Ammon's horn (tissue), 1 donor: ENCODE data around the gene HMGCLL1.
A peak's percentile ranks its signal among the peaks of the same experiment; 100 is the strongest.

Source experiments
- DNase-seq: peaks from one replicate; pipeline ENCODE4 v3.0.0-alpha.2; 2016; ENCODE audit warnings: low spot score

HMGCLL1 gene

GRCh38 chr6:55578537-55579363, at the start of gene HMGCLL1:
TSS of gene HMGCLL1 (minus strand) at chr6:55579192. CDS start at chr6:55579055, 137 bp downstream.
- peak; percentile 84 for DNase-seq

DNA sequence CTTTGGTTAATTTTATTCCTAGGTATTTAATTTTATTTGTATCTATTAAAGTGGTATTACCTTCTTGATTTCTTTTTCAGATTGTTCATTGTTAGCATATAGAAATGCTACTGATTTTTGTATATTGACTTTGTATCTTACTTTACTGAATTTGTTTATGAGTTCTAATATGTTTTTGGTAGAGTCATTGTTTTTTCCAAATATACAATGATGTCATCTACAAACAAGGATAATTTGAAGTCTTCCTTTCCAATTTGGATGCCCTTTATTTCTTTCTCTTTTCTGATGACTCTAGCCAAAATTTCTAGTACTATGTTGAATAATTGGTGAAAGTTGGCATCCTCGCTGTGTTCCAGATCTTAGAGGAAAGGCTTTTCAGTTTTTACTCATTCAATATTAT, 43.0 kb upstream of the HMGCLL1 start:
- DNase-seq = no peak

DNA sequence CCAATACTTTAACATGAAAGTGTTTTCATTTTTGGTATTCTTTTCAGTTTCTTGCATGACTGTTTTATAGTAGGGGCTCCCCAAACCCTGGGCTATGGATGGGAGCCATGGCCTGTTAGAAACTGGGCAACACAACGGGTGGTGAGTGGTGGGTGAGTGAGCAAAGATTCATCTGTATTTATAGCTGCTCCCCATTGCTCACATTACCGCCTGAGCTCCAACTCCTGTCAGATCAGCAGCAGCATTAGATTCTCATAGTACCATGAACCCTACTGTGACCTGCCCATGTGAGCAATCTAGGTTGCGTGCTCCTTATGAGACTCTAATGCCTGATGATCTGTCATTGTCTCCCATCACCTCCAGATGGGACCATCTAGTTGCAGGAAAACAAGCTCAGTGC, 42.3 kb upstream of the HMGCLL1 start:
- DNase-seq = no peak

GRCh38 chr6:55617272-55617671, 38.3 kb upstream of the HMGCLL1 start:
- DNase-seq = no peak

GRCh38 chr6:55604021-55604420, 25.0 kb upstream of the HMGCLL1 start:
- DNase-seq = no peak

GRCh38 chr6:55601120-55601519, 22.1 kb upstream of the HMGCLL1 start:
- no peak for DNase-seq

GRCh38 chr6:55594442-55594841, 15.4 kb upstream of the HMGCLL1 start:
- DNase-seq = no peak

- DNase-seq = no peak
These were observed 5.8 kb upstream of the HMGCLL1 start for GRCh38 chr6:55584654-55585354.

- DNase-seq = no peak
These were observed 2.2 kb downstream of the HMGCLL1 start for GRCh38 chr6:55576811-55577210.

DNA sequence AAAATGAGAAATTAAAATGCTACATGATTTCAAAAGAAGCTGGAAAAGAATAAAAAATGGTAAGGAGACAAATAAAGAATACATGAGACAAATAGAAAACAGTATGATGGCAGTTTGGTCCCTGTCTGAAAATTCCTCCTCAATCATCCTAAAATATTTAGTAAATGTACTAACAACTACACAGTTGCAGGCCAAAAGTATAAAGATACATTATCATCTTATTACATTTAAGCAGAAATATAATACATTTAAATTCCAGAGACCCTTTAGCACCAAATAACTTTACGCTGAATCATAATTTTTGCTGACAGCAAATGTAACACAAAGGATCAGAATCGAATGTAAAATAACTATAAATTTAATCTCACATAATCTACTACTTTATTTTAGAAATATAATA, 4.4 kb downstream of the HMGCLL1 start:
- no peak for DNase-seq

DNA sequence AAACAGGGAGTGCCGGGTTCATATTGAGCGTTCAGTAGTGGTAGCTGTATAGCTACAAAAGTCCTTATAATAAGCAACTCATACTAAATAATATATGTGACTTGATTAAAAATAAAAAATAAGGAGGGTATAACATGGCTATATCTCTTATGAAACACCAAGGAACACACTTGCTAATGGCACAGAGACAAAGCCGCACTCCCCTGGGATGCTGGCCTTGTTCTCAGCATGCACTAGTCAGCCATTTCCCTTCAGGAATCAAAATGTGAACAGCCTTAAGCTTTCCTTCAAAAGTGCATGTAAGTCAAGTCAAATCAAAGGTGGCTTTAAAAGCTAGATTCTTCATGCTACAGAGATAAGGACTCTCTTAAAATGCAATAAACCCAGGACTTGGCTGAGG, 9.4 kb downstream of the HMGCLL1 start:
- no peak for DNase-seq

- DNase-seq = peak; percentile 63
These were observed 10.1 kb downstream of the HMGCLL1 start for GRCh38 chr6:55568808-55569439.

DNA sequence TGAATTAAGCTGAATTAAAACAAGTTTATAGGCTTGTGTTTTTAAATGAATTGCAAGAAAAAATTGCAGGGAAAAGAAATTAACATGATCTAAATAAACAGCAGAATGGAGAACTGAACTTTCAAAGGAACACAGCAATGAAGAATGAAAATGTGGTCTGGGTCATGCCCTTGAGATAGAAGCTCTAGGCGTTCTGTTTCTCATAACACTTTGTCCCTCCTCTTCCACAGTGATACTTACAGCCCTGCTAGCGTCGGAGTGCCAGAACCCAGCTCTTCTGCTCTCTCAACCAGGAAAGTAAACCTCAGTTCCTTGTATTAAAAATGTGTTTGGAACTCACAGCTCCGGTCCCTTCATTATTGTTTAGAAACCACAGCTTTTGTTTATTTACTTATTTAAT, 11.4 kb downstream of the HMGCLL1 start:
- DNase-seq = no peak

GRCh38 chr6:55566036-55566710, 12.8 kb downstream of the HMGCLL1 start:
- DNase-seq = no peak

DNA sequence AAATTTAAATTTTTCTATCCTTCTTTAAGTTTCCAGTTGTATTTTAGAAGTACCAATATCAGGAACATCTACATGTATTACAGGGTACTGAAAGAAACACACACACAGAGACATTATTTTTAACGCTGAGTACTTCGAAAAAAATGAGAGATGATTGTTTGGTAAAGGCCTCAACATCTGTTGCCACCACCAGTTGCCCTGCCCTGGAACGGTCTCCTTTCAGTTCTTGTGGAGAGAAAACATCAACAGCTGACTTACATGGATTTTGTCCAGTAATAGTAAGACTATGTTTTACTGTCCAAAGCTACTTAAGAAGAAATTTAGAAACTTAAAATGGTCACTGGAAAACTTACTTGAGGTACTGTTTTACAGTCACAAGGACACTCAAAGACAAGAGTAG, 16.7 kb downstream of the HMGCLL1 start:
- no peak for DNase-seq

DNA sequence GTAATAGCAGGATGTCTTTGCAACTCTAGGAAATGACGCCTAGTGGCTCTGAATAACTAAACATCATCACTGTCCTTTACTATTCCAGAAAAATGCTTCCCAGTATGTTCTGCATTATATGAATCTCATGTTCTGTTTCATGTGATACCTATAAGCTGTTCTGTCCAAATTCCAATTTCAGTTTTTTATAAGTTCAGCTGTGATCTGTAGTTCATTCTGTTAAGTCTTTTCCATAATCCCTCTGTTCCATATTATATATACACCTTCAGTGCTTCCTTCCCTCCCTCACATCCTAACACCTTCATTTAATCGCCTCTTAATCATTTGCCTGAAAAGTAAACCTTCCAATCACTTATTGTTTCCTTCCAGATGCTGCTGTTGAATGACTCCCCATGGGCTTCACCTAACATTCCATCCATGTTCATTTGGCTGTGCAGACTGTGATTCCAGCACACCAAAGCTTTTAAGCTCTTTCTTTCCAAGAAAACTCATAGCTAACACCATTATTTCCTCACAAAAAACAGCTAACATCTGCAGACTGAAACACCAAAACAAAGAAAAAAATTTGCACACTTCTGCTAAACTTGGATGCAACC, 18.6 kb downstream of the HMGCLL1 start:
- DNase-seq = no peak

DNA sequence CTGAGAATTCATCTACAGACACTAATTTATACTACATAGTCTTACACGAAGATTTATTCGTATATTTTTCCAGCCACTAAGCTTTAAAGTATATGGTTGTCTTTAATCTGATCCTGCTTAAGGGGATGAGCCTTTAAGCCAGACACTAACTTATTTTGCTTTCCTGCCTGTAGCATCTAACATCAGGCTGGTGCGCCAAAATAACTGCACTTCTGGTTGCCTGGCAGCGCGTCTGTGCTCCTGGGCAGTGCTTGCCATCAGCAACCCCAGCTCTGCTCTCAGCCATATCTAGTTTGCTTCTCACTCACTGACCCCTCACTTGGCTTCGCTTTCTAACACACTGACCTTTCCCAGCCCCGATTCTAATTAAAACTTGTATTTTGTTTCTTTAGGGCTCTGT, 21.8 kb downstream of the HMGCLL1 start:
- peak; percentile 41 for DNase-seq

- no peak for DNase-seq
These were observed 33.2 kb downstream of the HMGCLL1 start for GRCh38 chr6:55545791-55546190.

GRCh38 chr6:55543633-55544309, 35.2 kb downstream of the HMGCLL1 start:
- no peak for DNase-seq

- no peak for DNase-seq
These were observed 38.0 kb downstream of the HMGCLL1 start for GRCh38 chr6:55541024-55541423.

- DNase-seq = no peak
These were observed 42.5 kb downstream of the HMGCLL1 start for GRCh38 chr6:55536391-55536956.
